HG02885 (cell line): ENCODE results near the gene ZNFX1.

ENCODE experiments used
- ATAC-seq: cut with Tn5 transposase; IDR thresholded peaks from one replicate; pipeline ENCODE4 v1.9.1; 2021; ENCODE audit warnings: mild to moderate bottlenecking; ENCODE audit not compliant: unreplicated experiment, poor library complexity

Gene ZNFX1

GRCh38 chr20:49256261-49256660 lies 21.6 kb downstream of the ZNFX1 start:
- ATAC-seq = no peak

- ATAC-seq = no peak
Observed at GRCh38 chr20:49252556-49253350, 25.1 kb downstream of the ZNFX1 start.

GRCh38 chr20:49248879-49249665 lies 28.8 kb downstream of the ZNFX1 start:
- ATAC-seq = no peak

- no peak for ATAC-seq
Observed at GRCh38 chr20:49248301-49248700, 29.6 kb downstream of the ZNFX1 start.

- no peak for ATAC-seq
Observed at GRCh38 chr20:49247792-49248191, 30.1 kb downstream of the ZNFX1 start.

GRCh38 chr20:49247169-49247723 lies 30.6 kb downstream of the ZNFX1 start:
- ATAC-seq = no peak

- ATAC-seq = no peak
Observed at GRCh38 chr20:49245921-49246740, 31.7 kb downstream of the ZNFX1 start.

- no peak for ATAC-seq
Observed at GRCh38 chr20:49237531-49237930, 40.3 kb downstream of the ZNFX1 start.

GRCh38 chr20:49236301-49236700 lies 41.6 kb downstream of the ZNFX1 start:
- ATAC-seq = no peak

- ATAC-seq = no peak
Observed at GRCh38 chr20:49234831-49235230, 43.0 kb downstream of the ZNFX1 start.

GRCh38 chr20:49233226-49233625 lies 44.6 kb downstream of the ZNFX1 start:
- no peak for ATAC-seq

- no peak for ATAC-seq
Observed at GRCh38 chr20:49231471-49231870, 46.4 kb downstream of the ZNFX1 start.

GRCh38 chr20:49230561-49231133 lies 47.2 kb downstream of the ZNFX1 start:
- ATAC-seq = no peak

- no peak for ATAC-seq
Observed at GRCh38 chr20:49230021-49230420, 47.8 kb downstream of the ZNFX1 start.

- no peak for ATAC-seq
Observed at GRCh38 chr20:49229381-49229780, 48.5 kb downstream of the ZNFX1 start.

GRCh38 chr20:49228676-49229075 lies 49.2 kb downstream of the ZNFX1 start:
- no peak for ATAC-seq

GRCh38 chr20:49225896-49226295 lies 52.0 kb downstream of the ZNFX1 start:
- no peak for ATAC-seq

- peak; percentile 2 for ATAC-seq
Observed at GRCh38 chr20:49219924-49220831, 57.7 kb downstream of the ZNFX1 start.
